WTC11 (cell line): Measurements from ENCODE around the gene LY6G5C. TPM values are rescaled to one million over a fixed set of nuclear protein-coding genes. Genes with fewer than 3 reads are reported as not detected.

Source experiments
- ATAC-seq: fragments of 200-7000 bp; cut with Tn5 transposase; 2 replicates; pipeline ENCODE4 v1.10.0; 2021; ENCODE audit warnings: mild to moderate bottlenecking, moderate library complexity
- CTCF ChIA-PET: fragments of 300-600 bp; sonication (Branson Sonifier 250); formaldehyde crosslinking; loops from one replicate; lab custom pipeline; 2021; ENCODE audit warnings: antibody characterized with exemption; lab: Charles Lee
- POLR2A ChIA-PET: fragments of 350-600 bp; sonication (Branson Sonifier 250); formaldehyde crosslinking; loops from one replicate; lab custom pipeline; 2021; ENCODE audit warnings: antibody characterized with exemption; lab: Charles Lee
- DNase-seq: peaks from one replicate; pipeline ENCODE4 v3.0.0; 2021; ENCODE audit warnings: low spot score
- H3K27ac Mint-ChIP-seq: 2 replicates; pipeline ENCODE4 v1.8.0; 2021; ENCODE audit warnings: mixed read lengths
- H3K27me3 Mint-ChIP-seq: 2 replicates; pipeline ENCODE4 v1.8.0; 2021; ENCODE audit warnings: low read depth, mild to moderate bottlenecking, moderate library complexity, mixed read lengths
- H3K36me3 Mint-ChIP-seq: 2 replicates; pipeline ENCODE4 v1.8.0; 2021; ENCODE audit warnings: mixed read lengths
- H3K4me1 Mint-ChIP-seq: 2 replicates; pipeline ENCODE4 v1.8.0; 2022; ENCODE audit warnings: mixed read lengths
- H3K4me3 Mint-ChIP-seq: 2 replicates; pipeline ENCODE4 v1.8.0; 2021; ENCODE audit warnings: mild to moderate bottlenecking, moderate library complexity, mixed read lengths
- H3K9me3 Mint-ChIP-seq: 2 replicates; pipeline ENCODE4 v1.8.0; 2021; ENCODE audit warnings: mixed read lengths
- FOXJ3 ChIP-seq: sonication (generic); formaldehyde crosslinking; IDR thresholded peaks from 2 replicates; pipeline ENCODE4 v1.9.0; 2021; ENCODE audit warnings: missing genetic modification reagents, mild to moderate bottlenecking, borderline replicate concordance
- HMGA2 ChIP-seq: fragments of 250-450 bp; sonication (Bioruptor Pico); IDR thresholded peaks from 2 replicates; pipeline ENCODE4 v1.4.0; 2021; ENCODE audit warnings: mild to moderate bottlenecking, moderate library complexity
- MXD4 ChIP-seq: fragments of 250-450 bp; sonication (Bioruptor Pico); IDR thresholded peaks from 2 replicates; pipeline ENCODE4 v1.8.0; 2021; ENCODE audit warnings: mild to moderate bottlenecking, moderate library complexity, borderline replicate concordance
- NFYB ChIP-seq: sonication (generic); formaldehyde crosslinking; conservative IDR thresholded peaks from 2 replicates; pipeline ENCODE4 v1.8.0; 2022; ENCODE audit warnings: low read depth, missing genetic modification reagents
- RORB ChIP-seq: fragments of 250-450 bp; sonication (Bioruptor Pico); IDR thresholded peaks from 2 replicates; pipeline ENCODE4 v1.9.0; 2021; ENCODE audit warnings: mild to moderate bottlenecking
- SMAD3 ChIP-seq: sonication (generic); formaldehyde crosslinking; IDR thresholded peaks from 2 replicates; pipeline ENCODE4 v1.8.0; 2022; ENCODE audit warnings: missing genetic modification reagents, mild to moderate bottlenecking, borderline replicate concordance
- TCF7 ChIP-seq: sonication (generic); formaldehyde crosslinking; IDR thresholded peaks from 2 replicates; pipeline ENCODE4 v1.8.0; 2022; ENCODE audit warnings: mild to moderate bottlenecking, low read depth, missing genetic modification reagents, moderate library complexity
- TEAD4 ChIP-seq: sonication (generic); formaldehyde crosslinking; IDR thresholded peaks from 2 replicates; pipeline ENCODE4 v1.8.0; 2022; ENCODE audit warnings: mild to moderate bottlenecking, missing genetic modification reagents
- ZNF232 ChIP-seq: sonication (generic); formaldehyde crosslinking; IDR thresholded peaks from 2 replicates; pipeline ENCODE4 v1.8.0; 2022; ENCODE audit warnings: mild to moderate bottlenecking, missing genetic modification reagents
- ZNF263 ChIP-seq: sonication (generic); formaldehyde crosslinking; IDR thresholded peaks from 2 replicates; pipeline ENCODE4 v1.8.1; 2022; ENCODE audit warnings: low read depth, mild to moderate bottlenecking, moderate library complexity, missing genetic modification reagents
- ZNF396 ChIP-seq: fragments of 250-450 bp; sonication (Bioruptor Pico); IDR thresholded peaks from 2 replicates; pipeline ENCODE4 v1.8.0; 2021; ENCODE audit warnings: mild to moderate bottlenecking, moderate library complexity, borderline replicate concordance
- ZNF671 ChIP-seq: fragments of 250-450 bp; sonication (Bioruptor Pico); IDR thresholded peaks from 2 replicates; pipeline ENCODE4 v1.8.0; 2021; ENCODE audit warnings: mild to moderate bottlenecking
- total RNA-seq: library from RNA; stranded (reverse); gene quantifications from 3 replicates; pipeline ENCODE4 v1.2.3, GENCODE V29; 2021
- TF ChIP-seq, protein P1 (sequence below): sonication (generic); formaldehyde crosslinking; IDR thresholded peaks from 2 replicates; pipeline ENCODE4 v1.8.0; 2022; ENCODE audit warnings: mild to moderate bottlenecking, missing genetic modification reagents
- TF ChIP-seq, protein P2 (sequence below): sonication (generic); formaldehyde crosslinking; IDR thresholded peaks from 2 replicates; pipeline ENCODE4 v1.8.0; 2022; ENCODE audit warnings: missing genetic modification reagents
- TF ChIP-seq, protein P3 (sequence below): fragments of 250-450 bp; sonication (Bioruptor Pico); IDR thresholded peaks from 2 replicates; pipeline ENCODE4 v1.8.0; 2021; ENCODE audit warnings: mild to moderate bottlenecking
- TF ChIP-seq, protein P4 (sequence below): sonication (generic); formaldehyde crosslinking; IDR thresholded peaks from 2 replicates; pipeline ENCODE4 v1.8.1; 2023; ENCODE audit warnings: mild to moderate bottlenecking, missing genetic modification reagents
- TF ChIP-seq, protein P5 (sequence below): sonication (generic); formaldehyde crosslinking; IDR thresholded peaks from 2 replicates; pipeline ENCODE4 v1.8.0; 2022; ENCODE audit warnings: mild to moderate bottlenecking, missing genetic modification reagents
- TF ChIP-seq, protein P6 (sequence below): fragments of 250-450 bp; sonication (Bioruptor Pico); IDR thresholded peaks from 2 replicates; pipeline ENCODE4 v2.1.2; 2022; ENCODE audit warnings: mild to moderate bottlenecking, moderate library complexity

Gene LY6G5C
- total RNA-seq, 1 experiment from 2014 or later, result 1.0 TPM

DNA sequence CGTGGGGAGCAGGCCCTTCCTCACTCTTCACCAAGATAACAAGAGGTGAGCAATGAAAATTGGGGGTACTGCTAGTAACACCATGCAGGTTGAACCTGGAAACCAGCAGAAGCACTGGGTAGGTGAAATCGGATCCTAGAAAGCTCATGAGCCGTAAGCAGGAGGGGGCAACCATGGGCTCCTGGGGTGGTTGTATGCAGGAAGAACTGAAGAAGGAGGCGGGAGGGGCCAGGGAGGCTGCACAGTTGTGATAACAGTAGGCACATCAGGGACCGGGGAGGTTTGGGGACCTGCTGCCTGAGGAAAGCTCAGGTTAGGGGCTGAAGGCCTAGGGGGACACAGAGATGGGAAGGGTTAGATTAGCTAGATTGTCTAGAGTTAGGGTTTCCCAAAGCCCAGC is 5.6 kb upstream of the LY6G5C start:
- Mint-ChIP-seq H3K4me3 (no peak overlapping the region), H3K27me3 (peaks cover 11% of the 10 kb centered on the region), H3K36me3 (peaks cover 15% of the 10 kb centered on the region), H3K4me1 (peaks cover 9% of the 10 kb centered on the region), H3K9me3 (no peaks in the 10 kb centered on the region), H3K27ac (no peak overlapping the region)
- POLR2A ChIA-PET, result interaction anchor here (0.6 kb wide), 1 partner anchor 285 kb away, joined by 3 read pairs; no protein-coding TSS in a partner anchor
- TF ChIP-seq ZNF263, result no peak
- TF ChIP-seq, protein P1, sequence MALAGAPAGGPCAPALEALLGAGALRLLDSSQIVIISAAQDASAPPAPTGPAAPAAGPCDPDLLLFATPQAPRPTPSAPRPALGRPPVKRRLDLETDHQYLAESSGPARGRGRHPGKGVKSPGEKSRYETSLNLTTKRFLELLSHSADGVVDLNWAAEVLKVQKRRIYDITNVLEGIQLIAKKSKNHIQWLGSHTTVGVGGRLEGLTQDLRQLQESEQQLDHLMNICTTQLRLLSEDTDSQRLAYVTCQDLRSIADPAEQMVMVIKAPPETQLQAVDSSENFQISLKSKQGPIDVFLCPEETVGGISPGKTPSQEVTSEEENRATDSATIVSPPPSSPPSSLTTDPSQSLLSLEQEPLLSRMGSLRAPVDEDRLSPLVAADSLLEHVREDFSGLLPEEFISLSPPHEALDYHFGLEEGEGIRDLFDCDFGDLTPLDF (CRISPR knock-in tag), result no peak
- TF ChIP-seq ZNF671 (CRISPR knock-in tag), result no peak
- TF ChIP-seq HMGA2 (CRISPR knock-in tag), result no peak
- TF ChIP-seq RORB (CRISPR knock-in tag), result no peak
- no peak for TF ChIP-seq FOXJ3
- TF ChIP-seq, protein P2, sequence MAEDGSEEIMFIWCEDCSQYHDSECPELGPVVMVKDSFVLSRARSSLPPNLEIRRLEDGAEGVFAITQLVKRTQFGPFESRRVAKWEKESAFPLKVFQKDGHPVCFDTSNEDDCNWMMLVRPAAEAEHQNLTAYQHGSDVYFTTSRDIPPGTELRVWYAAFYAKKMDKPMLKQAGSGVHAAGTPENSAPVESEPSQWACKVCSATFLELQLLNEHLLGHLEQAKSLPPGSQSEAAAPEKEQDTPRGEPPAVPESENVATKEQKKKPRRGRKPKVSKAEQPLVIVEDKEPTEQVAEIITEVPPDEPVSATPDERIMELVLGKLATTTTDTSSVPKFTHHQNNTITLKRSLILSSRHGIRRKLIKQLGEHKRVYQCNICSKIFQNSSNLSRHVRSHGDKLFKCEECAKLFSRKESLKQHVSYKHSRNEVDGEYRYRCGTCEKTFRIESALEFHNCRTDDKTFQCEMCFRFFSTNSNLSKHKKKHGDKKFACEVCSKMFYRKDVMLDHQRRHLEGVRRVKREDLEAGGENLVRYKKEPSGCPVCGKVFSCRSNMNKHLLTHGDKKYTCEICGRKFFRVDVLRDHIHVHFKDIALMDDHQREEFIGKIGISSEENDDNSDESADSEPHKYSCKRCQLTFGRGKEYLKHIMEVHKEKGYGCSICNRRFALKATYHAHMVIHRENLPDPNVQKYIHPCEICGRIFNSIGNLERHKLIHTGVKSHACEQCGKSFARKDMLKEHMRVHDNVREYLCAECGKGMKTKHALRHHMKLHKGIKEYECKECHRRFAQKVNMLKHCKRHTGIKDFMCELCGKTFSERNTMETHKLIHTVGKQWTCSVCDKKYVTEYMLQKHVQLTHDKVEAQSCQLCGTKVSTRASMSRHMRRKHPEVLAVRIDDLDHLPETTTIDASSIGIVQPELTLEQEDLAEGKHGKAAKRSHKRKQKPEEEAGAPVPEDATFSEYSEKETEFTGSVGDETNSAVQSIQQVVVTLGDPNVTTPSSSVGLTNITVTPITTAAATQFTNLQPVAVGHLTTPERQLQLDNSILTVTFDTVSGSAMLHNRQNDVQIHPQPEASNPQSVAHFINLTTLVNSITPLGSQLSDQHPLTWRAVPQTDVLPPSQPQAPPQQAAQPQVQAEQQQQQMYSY, result no peak
- no peak for TF ChIP-seq ZNF396
- no peak for TF ChIP-seq NFYB
- no peak for TF ChIP-seq TCF7
- TF ChIP-seq, protein P3, sequence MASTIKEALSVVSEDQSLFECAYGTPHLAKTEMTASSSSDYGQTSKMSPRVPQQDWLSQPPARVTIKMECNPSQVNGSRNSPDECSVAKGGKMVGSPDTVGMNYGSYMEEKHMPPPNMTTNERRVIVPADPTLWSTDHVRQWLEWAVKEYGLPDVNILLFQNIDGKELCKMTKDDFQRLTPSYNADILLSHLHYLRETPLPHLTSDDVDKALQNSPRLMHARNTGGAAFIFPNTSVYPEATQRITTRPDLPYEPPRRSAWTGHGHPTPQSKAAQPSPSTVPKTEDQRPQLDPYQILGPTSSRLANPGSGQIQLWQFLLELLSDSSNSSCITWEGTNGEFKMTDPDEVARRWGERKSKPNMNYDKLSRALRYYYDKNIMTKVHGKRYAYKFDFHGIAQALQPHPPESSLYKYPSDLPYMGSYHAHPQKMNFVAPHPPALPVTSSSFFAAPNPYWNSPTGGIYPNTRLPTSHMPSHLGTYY (CRISPR knock-in tag), result no peak
- ATAC-seq (no peak), DNase-seq (no peak)
- CTCF ChIA-PET, result no interaction called here

DNA sequence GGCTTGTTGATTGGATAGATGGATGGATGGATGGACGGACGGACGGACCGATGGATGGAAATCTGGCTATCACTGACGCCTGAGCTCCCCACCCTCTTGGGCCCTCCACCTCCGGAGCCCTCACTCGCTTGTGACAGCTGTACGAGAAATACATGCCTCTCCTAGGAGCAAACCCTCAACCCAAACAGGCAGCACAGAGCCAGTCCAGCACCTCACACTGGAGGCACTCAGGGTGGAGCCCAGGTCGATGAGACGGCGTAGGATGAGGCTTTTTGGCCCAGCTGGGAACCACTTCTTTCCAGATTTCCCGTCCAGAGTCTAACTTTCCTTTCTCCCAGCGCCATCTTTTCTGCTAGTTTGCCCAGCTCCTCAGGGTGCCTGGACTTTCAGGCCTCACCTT is 2.7 kb upstream of the LY6G5C start:
- DNase-seq, result no peak
- H3K27me3 Mint-ChIP-seq, result peaks cover 21% of the 10 kb centered on the region
- ChIA-PET CTCF (interaction anchor here (0.5 to 2.9 kb wide), 8 partner anchors 17 to 246 kb away, joined by 3 to 16 read pairs (median 4); partner anchors contain the start of genes CLIC1 and EHMT2), POLR2A (interaction anchor here (1.2 to 1.6 kb wide), 2 partner anchors 83 to 144 kb away, joined by 3 to 5 read pairs; partner anchors contain the start of gene HSPA1B)
- peaks cover 8% of the 10 kb centered on the region for H3K36me3 Mint-ChIP-seq
- peak; percentile 4 for ATAC-seq
- H3K27ac Mint-ChIP-seq, result peak overlapping the region; percentile 99
- no peaks in the 10 kb centered on the region for H3K9me3 Mint-ChIP-seq
- H3K4me1 Mint-ChIP-seq, result peaks cover 16% of the 10 kb centered on the region
- H3K4me3 Mint-ChIP-seq, result peak overlapping the region; percentile 89
- TF ChIP-seq, protein P1 (CRISPR knock-in tag), result no peak
- TF ChIP-seq, protein P4, sequence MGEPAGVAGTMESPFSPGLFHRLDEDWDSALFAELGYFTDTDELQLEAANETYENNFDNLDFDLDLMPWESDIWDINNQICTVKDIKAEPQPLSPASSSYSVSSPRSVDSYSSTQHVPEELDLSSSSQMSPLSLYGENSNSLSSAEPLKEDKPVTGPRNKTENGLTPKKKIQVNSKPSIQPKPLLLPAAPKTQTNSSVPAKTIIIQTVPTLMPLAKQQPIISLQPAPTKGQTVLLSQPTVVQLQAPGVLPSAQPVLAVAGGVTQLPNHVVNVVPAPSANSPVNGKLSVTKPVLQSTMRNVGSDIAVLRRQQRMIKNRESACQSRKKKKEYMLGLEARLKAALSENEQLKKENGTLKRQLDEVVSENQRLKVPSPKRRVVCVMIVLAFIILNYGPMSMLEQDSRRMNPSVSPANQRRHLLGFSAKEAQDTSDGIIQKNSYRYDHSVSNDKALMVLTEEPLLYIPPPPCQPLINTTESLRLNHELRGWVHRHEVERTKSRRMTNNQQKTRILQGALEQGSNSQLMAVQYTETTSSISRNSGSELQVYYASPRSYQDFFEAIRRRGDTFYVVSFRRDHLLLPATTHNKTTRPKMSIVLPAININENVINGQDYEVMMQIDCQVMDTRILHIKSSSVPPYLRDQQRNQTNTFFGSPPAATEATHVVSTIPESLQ (CRISPR knock-in tag), result no peak
- no peak for TF ChIP-seq TEAD4 (CRISPR knock-in tag)
- TF ChIP-seq ZNF232 (CRISPR knock-in tag), result no peak
- TF ChIP-seq, protein P2, result no peak
- TF ChIP-seq MXD4 (CRISPR knock-in tag), result no peak
- TF ChIP-seq, protein P5, sequence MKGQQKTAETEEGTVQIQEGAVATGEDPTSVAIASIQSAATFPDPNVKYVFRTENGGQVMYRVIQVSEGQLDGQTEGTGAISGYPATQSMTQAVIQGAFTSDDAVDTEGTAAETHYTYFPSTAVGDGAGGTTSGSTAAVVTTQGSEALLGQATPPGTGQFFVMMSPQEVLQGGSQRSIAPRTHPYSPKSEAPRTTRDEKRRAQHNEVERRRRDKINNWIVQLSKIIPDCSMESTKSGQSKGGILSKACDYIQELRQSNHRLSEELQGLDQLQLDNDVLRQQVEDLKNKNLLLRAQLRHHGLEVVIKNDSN (CRISPR knock-in tag), result no peak
- TF ChIP-seq, protein P6, sequence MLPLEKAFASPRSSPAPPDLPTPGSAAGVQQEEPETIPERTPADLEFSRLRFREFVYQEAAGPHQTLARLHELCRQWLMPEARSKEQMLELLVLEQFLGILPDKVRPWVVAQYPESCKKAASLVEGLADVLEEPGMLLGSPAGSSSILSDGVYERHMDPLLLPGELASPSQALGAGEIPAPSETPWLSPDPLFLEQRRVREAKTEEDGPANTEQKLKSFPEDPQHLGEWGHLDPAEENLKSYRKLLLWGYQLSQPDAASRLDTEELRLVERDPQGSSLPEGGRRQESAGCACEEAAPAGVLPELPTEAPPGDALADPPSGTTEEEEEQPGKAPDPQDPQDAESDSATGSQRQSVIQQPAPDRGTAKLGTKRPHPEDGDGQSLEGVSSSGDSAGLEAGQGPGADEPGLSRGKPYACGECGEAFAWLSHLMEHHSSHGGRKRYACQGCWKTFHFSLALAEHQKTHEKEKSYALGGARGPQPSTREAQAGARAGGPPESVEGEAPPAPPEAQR (CRISPR knock-in tag), result no peak
- TF ChIP-seq SMAD3 (CRISPR knock-in tag), result no peak
